H1 (cell line): ENCODE results near the gene FRY. TPM values are rescaled to one million over a fixed set of nuclear protein-coding genes. Genes with fewer than 3 reads are reported as not detected.

ENCODE experiments used
- CTCF ChIA-PET: fragments of 300-600 bp; sonication (Branson Sonifier 250); formaldehyde crosslinking; loops from one replicate; lab custom pipeline; 2021; ENCODE audit not compliant: partially characterized antibody; lab: Charles Lee
- POLR2A ChIA-PET: fragments of 300-600 bp; sonication (Branson Sonifier 250); formaldehyde crosslinking; loops from one replicate; lab custom pipeline; 2021; ENCODE audit warnings: inconsistent platforms; ENCODE audit not compliant: partially characterized antibody; lab: Charles Lee
- DNase-seq, 2 experiments: peaks; one replicate each; pipeline versions ENCODE4 v3.0.0 to v3.0.0-alpha.2; 2010 to 2022; ENCODE audit warnings: low spot score in 2 of 2, low read depth in 1 of 2, mixed read lengths in 1 of 2
- FAIRE-seq: peaks from 2 replicates; lab custom pipeline; 2011; peaks lifted over from hg19 to GRCh38; lab: Jason Lieb, UNC
- H2AFZ ChIP-seq: 2 replicates; pipeline ENCODE4 v1.8.1; 2012; ENCODE audit warnings: low read length, inconsistent platforms
- H2AK5ac ChIP-seq: 2 replicates; pipeline ENCODE4 v1.6.1; 2013; ENCODE audit warnings: low read depth, low read length
- H2BK120ac ChIP-seq: replicated peaks from 2 replicates; pipeline ENCODE3; 2013; ENCODE audit warnings: low read depth, low read length, inconsistent platforms
- H2BK12ac ChIP-seq: 2 replicates; pipeline ENCODE4 v1.6.1; 2013; ENCODE audit warnings: low read depth, low read length
- H2BK15ac ChIP-seq: 2 replicates; pipeline ENCODE4 v1.6.1; 2013; ENCODE audit warnings: low read length
- H2BK20ac ChIP-seq: 2 replicates; pipeline ENCODE4 v1.6.1; 2013; ENCODE audit warnings: low read length
- H2BK5ac ChIP-seq: 2 replicates; pipeline ENCODE4 v1.6.1; 2013; ENCODE audit warnings: low read depth, low read length
- H3K14ac ChIP-seq: 2 replicates; pipeline ENCODE4 v1.6.1; 2013; ENCODE audit warnings: inconsistent platforms; ENCODE audit not compliant: insufficient read length
- H3K18ac ChIP-seq: 2 replicates; pipeline ENCODE4 v1.6.1; 2013; ENCODE audit warnings: low read length; ENCODE audit errors: extremely low read depth
- H3K23ac ChIP-seq: 2 replicates; pipeline ENCODE4 v1.6.1; 2013; ENCODE audit warnings: inconsistent platforms; ENCODE audit not compliant: insufficient read length
- H3K23me2 ChIP-seq: 2 replicates; pipeline ENCODE4 v1.6.1; 2013; ENCODE audit warnings: low read depth, low read length
- H3K27ac ChIP-seq: 2 replicates; pipeline ENCODE4 v1.6.1; 2011; ENCODE audit warnings: low read depth, low read length, inconsistent platforms
- H3K27me3 ChIP-seq, 4 experiments: replicated peaks in 1 of 4; 1 replicate in 1 of 4; 2 replicates in 3 of 4; pipeline versions ENCODE4 v1.6.1 to v1.8.1; 2011 to 2013; ENCODE audit warnings: low read length in 3 of 4, mild to moderate bottlenecking in 3 of 4, inconsistent platforms in 2 of 4, mixed read lengths in 2 of 4, moderate library complexity in 1 of 4; ENCODE audit not compliant: control insufficient read depth in 3 of 4, insufficient read depth in 3 of 4; ENCODE audit errors: extremely low read depth in 1 of 4
- H3K36me3 ChIP-seq, 4 experiments: 2 replicates each; pipeline versions ENCODE4 v1.6.1 to v1.8.1; 2011 to 2013; ENCODE audit warnings: mild to moderate bottlenecking in 4 of 4, low read length in 3 of 4, moderate library complexity in 2 of 4, control low read depth in 1 of 4, inconsistent platforms in 1 of 4; ENCODE audit not compliant: insufficient read depth in 4 of 4, control insufficient read depth in 2 of 4
- H3K4ac ChIP-seq: replicated peaks from 2 replicates; pipeline ENCODE3; 2013; ENCODE audit warnings: low read length, low read depth, mixed read lengths, inconsistent platforms; ENCODE audit not compliant: insufficient read length
- H3K4me1 ChIP-seq, 4 experiments: replicated peaks in 1 of 4; 1 replicate in 1 of 4; 2 replicates in 3 of 4; pipeline versions ENCODE4 v1.6.1 to v1.8.1; 2011 to 2013; ENCODE audit warnings: low read length in 3 of 4, inconsistent platforms in 2 of 4, mixed read lengths in 1 of 4; ENCODE audit not compliant: insufficient read depth in 4 of 4, control insufficient read depth in 3 of 4
- H3K4me2 ChIP-seq, 2 experiments: 2 replicates each; pipeline versions ENCODE4 v1.6.1 to v1.8.1; 2011 to 2013; ENCODE audit warnings: low read depth in 2 of 2, low read length in 2 of 2, control low read depth in 1 of 2, inconsistent platforms in 1 of 2, mild to moderate bottlenecking in 1 of 2; ENCODE audit not compliant: insufficient read depth in 1 of 2
- H3K4me3 ChIP-seq, 4 experiments: fragments of 200-600, 300-600 bp in 1 of 4; sonication (generic), shearing (Covaris generic), sonication (Bioruptor Twin) in 1 of 4; 2 replicates each; pipeline versions ENCODE4 v1.5.1 to v1.8.1; 2011 to 2016; ENCODE audit warnings: low read length in 4 of 4, low read depth in 3 of 4, control low read depth in 2 of 4, inconsistent platforms in 2 of 4, mild to moderate bottlenecking in 2 of 4, mixed read lengths in 1 of 4, moderate library complexity in 1 of 4; ENCODE audit not compliant: insufficient read depth in 2 of 4; ENCODE audit errors: extremely low read depth in 1 of 4
- H3K56ac ChIP-seq: replicated peaks from 2 replicates; pipeline ENCODE3; 2013; ENCODE audit warnings: low read depth, mild to moderate bottlenecking, mixed read lengths, low read length, inconsistent platforms; ENCODE audit not compliant: insufficient read length
- H3K79me1 ChIP-seq: 2 replicates; pipeline ENCODE4 v1.6.1; 2013; ENCODE audit warnings: low read depth, low read length, control low read depth
- H3K79me2 ChIP-seq, 2 experiments: 2 replicates each; pipeline versions ENCODE4 v1.6.1 to v1.8.1; 2012 to 2013; ENCODE audit warnings: low read length in 2 of 2, mild to moderate bottlenecking in 2 of 2, inconsistent platforms in 1 of 2; ENCODE audit not compliant: insufficient read depth in 2 of 2, control insufficient read depth in 1 of 2
- H3K9ac ChIP-seq, 4 experiments: replicated peaks in 1 of 4; 1 replicate in 1 of 4; 2 replicates in 3 of 4; pipeline versions ENCODE4 v1.6.1 to v1.8.1; 2011 to 2013; ENCODE audit warnings: low read depth in 3 of 4, low read length in 3 of 4, control low read depth in 2 of 4, mild to moderate bottlenecking in 2 of 4, moderate library complexity in 2 of 4, inconsistent platforms in 1 of 4; ENCODE audit errors: extremely low read depth in 1 of 4
- H3K9me3 ChIP-seq, 2 experiments: 2 replicates each; pipeline versions ENCODE4 v1.6.1 to v1.8.1; 2012 to 2013; ENCODE audit warnings: mild to moderate bottlenecking in 2 of 2, moderate library complexity in 2 of 2, control low read depth in 1 of 2, inconsistent platforms in 1 of 2, low read depth in 1 of 2, low read length in 1 of 2, mixed read lengths in 1 of 2; ENCODE audit not compliant: insufficient read depth in 2 of 2
- H4K20me1 ChIP-seq, 2 experiments: replicated peaks in 1 of 2; 2 replicates each; pipeline versions ENCODE3 to v1.8.1; 2011 to 2013; ENCODE audit warnings: inconsistent platforms in 2 of 2, low read length in 2 of 2, mild to moderate bottlenecking in 1 of 2; ENCODE audit not compliant: insufficient read depth in 2 of 2, control insufficient read depth in 1 of 2
- H4K5ac ChIP-seq: 2 replicates; pipeline ENCODE4 v1.6.1; 2013; ENCODE audit warnings: low read length, low read depth, mixed read lengths, inconsistent platforms; ENCODE audit not compliant: insufficient read length
- H4K8ac ChIP-seq: 2 replicates; pipeline ENCODE4 v1.8.0; 2013; ENCODE audit warnings: mild to moderate bottlenecking, moderate library complexity, low read length, inconsistent platforms; ENCODE audit not compliant: insufficient read depth; ENCODE audit errors: extremely low read depth
- H4K91ac ChIP-seq: replicated peaks from 2 replicates; pipeline ENCODE3; 2013; ENCODE audit warnings: low read length, mixed read lengths, inconsistent platforms; ENCODE audit not compliant: insufficient read length
- CEBPB ChIP-seq: IDR thresholded peaks from 2 replicates; pipeline ENCODE4 v1.6.1; 2012; ENCODE audit warnings: low read depth, low read length
- CHD1 ChIP-seq: IDR thresholded peaks from 2 replicates; pipeline ENCODE4 v1.6.1; 2012; ENCODE audit warnings: low read depth, low read length, improper control_type of control experiment
- GTF2F1 ChIP-seq: IDR thresholded peaks from 2 replicates; pipeline ENCODE4 v1.6.1; 2012; ENCODE audit warnings: low read depth, low read length, improper control_type of control experiment, borderline replicate concordance
- HDAC2 ChIP-seq, 2 experiments: fragments of 300-600 bp in 1 of 2; sonication (generic) in 1 of 2; IDR thresholded peaks; 2 replicates each; pipeline ENCODE4 v1.6.1; 2011 to 2012; ENCODE audit warnings: low read depth in 2 of 2, low read length in 2 of 2, mild to moderate bottlenecking in 2 of 2, moderate library complexity in 2 of 2, borderline replicate concordance in 1 of 2, inconsistent platforms in 1 of 2
- JUND ChIP-seq: IDR thresholded peaks from 2 replicates; pipeline ENCODE4 v1.6.1; 2011; ENCODE audit warnings: mild to moderate bottlenecking, improper control_type of control experiment, low read length
- KDM4A ChIP-seq: IDR thresholded peaks from one replicate; pipeline ENCODE4 v1.7.1; 2012; ENCODE audit warnings: low read depth, mild to moderate bottlenecking, moderate library complexity, low read length, inconsistent platforms; ENCODE audit not compliant: severe bottlenecking
- SP2 ChIP-seq: IDR thresholded peaks from 2 replicates; pipeline ENCODE4 v1.6.1; 2012; ENCODE audit warnings: mild to moderate bottlenecking, low read length, inconsistent platforms
- TAF7 ChIP-seq: optimal IDR thresholded peaks from 2 replicates; pipeline ENCODE3; 2011; ENCODE audit warnings: low read depth, mild to moderate bottlenecking, inconsistent platforms, low read length, moderate library complexity, borderline replicate concordance
- WGBS, 2 experiments: shearing (Covaris generic) in 1 of 2; methylation state at CpG; one replicate each; pipeline versions ENCODE4 v1.1.6 to v1.1.7; 2013 to 2015; ENCODE audit warnings: low lambda C conversion rate in 2 of 2, mixed read lengths in 2 of 2, inconsistent platforms in 1 of 2, low coverage in 1 of 2, missing lambda C conversion rate in 1 of 2; ENCODE audit not compliant: insufficient replicate concordance in 2 of 2, insufficient coverage in 1 of 2, insufficient read length in 1 of 2; ENCODE audit errors: extremely low coverage in 1 of 2, missing lambda C conversion rate in 1 of 2; 5-methylcytosine and 5-hydroxymethylcytosine counted together
- polyA plus RNA-seq, 7 experiments: library from polyadenylated mRNA; depleted of rRNA in 3 of 7; stranded (reverse) in 5 of 7; unstranded in 2 of 7; fragments of >200 nt in 5 of 7; fragments of 200-250 nt in 2 of 7; gene quantifications; 1 replicate in 5 of 7; 2 replicates in 1 of 7; 4 replicates in 1 of 7; pipeline versions ENCODE4 v1.2.1 to v1.2.3, GENCODE V29; 2011 to 2013; ENCODE audit warnings: missing spikeins in 2 of 7, mixed read lengths in 2 of 7
- total RNA-seq: library from RNA; stranded (reverse); fragmentation: NEBNext Ultra II Directional; extraction: Animal tissue kit (Norgen Biotek cat#: 25700); gene quantifications from 2 replicates; pipeline ENCODE4 v1.2.1, GENCODE V29; 2021
- TF ChIP-seq, protein P1 (sequence below): IDR thresholded peaks from 2 replicates; pipeline ENCODE4 v1.6.1; 2012; ENCODE audit warnings: inconsistent platforms

Gene FRY
- total and polyA plus RNA-seq, 2 of the 8 experiments (the other 6 are each of a cell fraction or from before 2014, with no cell fraction given): 4.3 to 9.2 TPM

DNA sequence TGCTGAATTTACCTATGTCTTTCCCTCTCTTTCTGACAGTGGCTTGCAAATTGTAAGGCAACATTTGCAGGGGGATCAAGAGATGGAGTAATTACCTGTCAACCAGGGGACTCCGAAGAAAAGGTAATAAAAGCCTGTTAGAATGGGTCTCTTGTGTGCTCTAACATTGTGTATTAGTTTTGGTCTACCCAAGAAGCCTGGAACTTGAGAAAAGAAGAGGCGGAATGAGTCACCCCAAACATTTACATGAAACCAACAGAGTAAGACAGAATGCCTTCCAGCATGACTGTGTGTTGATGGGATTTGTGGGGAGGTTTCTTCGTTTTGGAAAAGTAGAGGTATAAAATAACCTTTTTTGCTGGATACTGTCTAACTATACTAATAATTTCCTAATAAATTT, 246.9 kb downstream of the FRY start:
- no peak overlapping the region for H3K4me2 ChIP-seq
- no peak overlapping the region for H2BK15ac ChIP-seq
- no peaks in the 10 kb centered on the region for H3K36me3 ChIP-seq
- ChIA-PET POLR2A (no interaction called here), CTCF (no interaction called here)
- H2BK20ac ChIP-seq: no peak overlapping the region
- no peak overlapping the region for H3K9ac ChIP-seq
- no peak overlapping the region for H4K5ac ChIP-seq
- WGBS, 2 experiments: 87% methylated on average over 3 of the region's 3 CpGs; no CpG with 5 or more reads in 1 of the 2 experiments
- H3K27me3 ChIP-seq: no peaks in the 10 kb centered on the region
- no peak overlapping the region for H2BK120ac ChIP-seq
- no peak overlapping the region for H3K56ac ChIP-seq
- H4K91ac ChIP-seq: no peak overlapping the region
- no peaks in the 10 kb centered on the region for H3K79me2 ChIP-seq
- H3K4me1 ChIP-seq: no peaks in the 10 kb centered on the region
- H3K18ac ChIP-seq: no peak overlapping the region
- DNase-seq (no peak), FAIRE-seq (no peak)
- no peak overlapping the region for H3K23ac ChIP-seq
- H3K4me3 ChIP-seq: no peak overlapping the region
- no peaks in the 10 kb centered on the region for H3K79me1 ChIP-seq
- TF ChIP-seq HDAC2 (IDR thresholded peaks at IDR 0.05; ENCODE audit: borderline replicate concordance in 1 of 2, low read depth in 2 of 2, low read length in 2 of 2) (no peak), SP2 (no peak), JUND (0 out of 2 replicates have a peak, but pooled peaks have one; percentile 15), CEBPB (no peak), CHD1 (no peak), GTF2F1 (no peak), KDM4A (no peak), TAF7 (no peak)
- TF ChIP-seq, protein P1, sequence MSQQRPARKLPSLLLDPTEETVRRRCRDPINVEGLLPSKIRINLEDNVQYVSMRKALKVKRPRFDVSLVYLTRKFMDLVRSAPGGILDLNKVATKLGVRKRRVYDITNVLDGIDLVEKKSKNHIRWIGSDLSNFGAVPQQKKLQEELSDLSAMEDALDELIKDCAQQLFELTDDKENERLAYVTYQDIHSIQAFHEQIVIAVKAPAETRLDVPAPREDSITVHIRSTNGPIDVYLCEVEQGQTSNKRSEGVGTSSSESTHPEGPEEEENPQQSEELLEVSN: no peak
- H4K8ac ChIP-seq: no peak overlapping the region
- H3K4ac ChIP-seq: no peak overlapping the region
- H3K27ac ChIP-seq: no peak overlapping the region
- no peak overlapping the region for H2AFZ ChIP-seq
- no peaks in the 10 kb centered on the region for H4K20me1 ChIP-seq
- no peaks in the 10 kb centered on the region for H3K9me3 ChIP-seq
- H3K23me2 ChIP-seq: no peaks in the 10 kb centered on the region
- H2AK5ac ChIP-seq: no peak overlapping the region
- H2BK5ac ChIP-seq: no peak overlapping the region
- no peak overlapping the region for H2BK12ac ChIP-seq
- no peak overlapping the region for H3K14ac ChIP-seq
